ENCODE results near the gene HEXB.
"Not testable (repeated sequence)": the region's sequence is repeated elsewhere in the genome, so short reads cannot be mapped to it uniquely, and the experiment has no call there.

- not testable (repeated sequence) for TF ChIP-seq CTCF (IDR thresholded peaks at IDR 0.05; ENCODE audit: extremely low read depth in 1 of 2, insufficient read depth in 1 of 2, low read depth in 1 of 2, low read length in 2 of 2); GATA2 (IDR thresholded peaks at IDR 0.05; ENCODE audit: insufficient read depth, insufficient read length, low read depth, low read length); POLR2A (IDR thresholded peaks at IDR 0.05; ENCODE audit: low read depth, low read length); POLR2AphosphoS5 (IDR thresholded peaks at IDR 0.05; ENCODE audit: insufficient read depth, low read depth, low read length); MAX (IDR thresholded peaks at IDR 0.05; ENCODE audit: insufficient read depth, insufficient read length); EZH2 (IDR thresholded peaks at IDR 0.05; ENCODE audit: borderline replicate concordance, low read depth, low read length, severe bottlenecking)
Observed at GRCh38 chr5:74748742-74749141, 63.7 kb downstream of the HEXB start.
